ENCODE results near the gene RAX. TPM values are rescaled to one million over a fixed set of nuclear protein-coding genes. Genes with fewer than 3 reads are reported as not detected.

Gene RAX
- total RNA-seq, 1 donor from 2014 or later: not detected

GRCh38 chr18:59305295-59305694, 32.0 kb upstream of the RAX start:
- no peak for DNase-seq (ENCODE audit: low read depth)
- TF ChIP-seq CTCF (conservative IDR thresholded peaks at IDR 0.05; ENCODE audit: low read depth, low read length): no peak
- no peak overlapping the region for H3K4me3 ChIP-seq (ENCODE audit: low read depth, low read length)

GRCh38 chr18:59303656-59304195, 30.5 kb upstream of the RAX start:
- TF ChIP-seq CTCF (conservative IDR thresholded peaks at IDR 0.05; ENCODE audit: low read depth, low read length): no peak
- no peak overlapping the region for H3K4me3 ChIP-seq (ENCODE audit: low read depth, low read length)
- no peak for DNase-seq (ENCODE audit: low read depth)

GRCh38 chr18:59303006-59303405, 29.8 kb upstream of the RAX start:
- TF ChIP-seq CTCF (conservative IDR thresholded peaks at IDR 0.05; ENCODE audit: low read depth, low read length): no peak
- no peak for DNase-seq (ENCODE audit: low read depth)
- no peak overlapping the region for H3K4me3 ChIP-seq (ENCODE audit: low read depth, low read length)

DNA sequence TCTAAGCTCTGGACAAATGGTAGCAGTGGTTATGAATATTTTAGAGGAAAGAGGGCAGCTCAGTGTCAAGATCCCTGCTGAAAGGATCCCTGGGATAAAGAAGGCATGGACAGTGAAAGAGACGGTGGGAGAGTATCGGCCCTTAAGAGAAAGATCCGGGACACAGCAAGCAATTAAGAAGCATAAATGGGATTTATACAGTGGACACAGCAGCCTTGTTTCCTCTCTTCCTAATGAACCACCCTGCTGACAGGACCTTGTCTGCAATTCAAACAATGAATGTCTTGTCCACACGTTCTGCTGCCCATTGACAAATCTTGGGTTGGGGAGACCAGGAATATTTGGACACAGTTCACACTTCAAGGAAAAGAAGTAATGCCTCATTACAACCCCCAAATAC, 28.7 kb upstream of the RAX start:
- TF ChIP-seq CTCF (conservative IDR thresholded peaks at IDR 0.05; ENCODE audit: low read depth, low read length): no peak
- no peak overlapping the region for H3K4me3 ChIP-seq (ENCODE audit: low read depth, low read length)
- DNase-seq (ENCODE audit: low read depth): no peak

GRCh38 chr18:59300676-59301285, 27.5 kb upstream of the RAX start:
- H3K4me3 ChIP-seq (ENCODE audit: low read depth, low read length): no peak overlapping the region
- no peak for DNase-seq (ENCODE audit: low read depth)
- TF ChIP-seq CTCF (conservative IDR thresholded peaks at IDR 0.05; ENCODE audit: low read depth, low read length): no peak

DNA sequence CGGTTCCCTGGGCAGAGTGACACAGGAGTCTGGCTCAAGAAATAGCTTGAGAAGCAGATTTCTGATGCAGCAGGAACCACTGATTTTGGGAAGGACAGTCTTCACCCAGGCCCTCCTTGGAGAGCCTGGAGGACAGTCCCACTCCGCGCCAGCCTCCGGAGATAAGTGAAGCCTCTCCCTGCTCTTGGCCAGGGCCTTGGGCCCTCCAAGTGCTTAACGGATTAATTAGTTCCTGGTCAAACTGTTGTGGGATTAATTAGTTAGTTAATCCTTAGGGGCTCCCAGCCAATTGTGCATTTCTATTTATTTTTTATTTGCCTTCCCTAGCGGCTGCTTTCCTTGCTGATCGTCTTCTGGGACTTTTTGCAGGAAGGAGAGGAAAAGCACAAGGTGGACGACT, 25.6 kb upstream of the RAX start:
- DNase-seq (ENCODE audit: low read depth): no peak
- H3K4me3 ChIP-seq (ENCODE audit: low read depth, low read length): no peak overlapping the region
- no peak for TF ChIP-seq CTCF (conservative IDR thresholded peaks at IDR 0.05; ENCODE audit: low read depth, low read length)

DNA sequence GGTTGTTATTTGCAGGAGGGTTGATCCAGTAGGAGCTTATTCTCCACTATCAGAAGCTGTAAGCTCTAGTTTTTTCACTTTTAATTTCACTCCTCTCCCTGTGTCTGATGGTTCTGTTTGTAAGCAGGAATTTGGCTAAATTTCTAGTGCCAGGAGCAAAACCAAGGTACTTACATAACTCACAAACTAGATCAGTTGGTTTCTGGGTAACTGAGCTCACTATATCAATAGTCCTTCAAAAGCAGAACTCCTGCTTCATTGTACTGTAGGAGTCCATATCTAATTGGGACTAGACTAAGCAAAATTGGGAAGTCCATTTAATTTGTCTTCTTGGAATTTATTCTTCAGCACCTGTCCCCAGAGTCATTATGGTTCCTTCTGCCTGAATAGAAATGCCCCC, 20.1 kb upstream of the RAX start:
- no peak for TF ChIP-seq CTCF (conservative IDR thresholded peaks at IDR 0.05; ENCODE audit: low read depth, low read length)
- H3K4me3 ChIP-seq (ENCODE audit: low read depth, low read length): no peak overlapping the region
- no peak for DNase-seq (ENCODE audit: low read depth)

Data from epithelial cell of proximal tubule (primary cell).